OCI-LY1 (cell line): ENCODE measurements around the gene HEYL.

Experiments
- H2AFZ ChIP-seq: fragments of 200-600 bp; sonication (generic), shearing (Covaris generic); 2 replicates; pipeline ENCODE4 v1.6.0; 2014; ENCODE audit warnings: antibody characterized with exemption, mild to moderate bottlenecking, low read length
- H3F3A ChIP-seq: fragments of 200-600 bp; sonication (generic), shearing (Covaris generic); 2 replicates; pipeline ENCODE4 v1.6.0; 2014; ENCODE audit warnings: mild to moderate bottlenecking, antibody characterized with exemption, low read length, moderate library complexity; ENCODE audit not compliant: insufficient read depth
- H3K27ac ChIP-seq: fragments of 200-600 bp; sonication (generic); 2 replicates; pipeline ENCODE4 v1.5.1; 2014; ENCODE audit warnings: low read length, mixed run types, mild to moderate bottlenecking, low read depth; ENCODE audit not compliant: poor library complexity, severe bottlenecking
- H3K27me3 ChIP-seq: fragments of 200-600 bp; sonication (generic); 2 replicates; pipeline ENCODE4 v1.6.0; 2014; ENCODE audit warnings: antibody characterized with exemption, mild to moderate bottlenecking, low read length, moderate library complexity; ENCODE audit not compliant: insufficient read depth
- H3K36me3 ChIP-seq: fragments of 200-600 bp; sonication (generic); 2 replicates; pipeline ENCODE4 v1.6.1; 2014; ENCODE audit warnings: mild to moderate bottlenecking, antibody characterized with exemption, low read length, moderate library complexity, mixed read lengths; ENCODE audit not compliant: insufficient read depth
- H3K4me1 ChIP-seq: fragments of 200-600 bp; sonication (generic); 2 replicates; pipeline ENCODE4 v1.5.1; 2014; ENCODE audit warnings: mild to moderate bottlenecking, low read length, moderate library complexity; ENCODE audit not compliant: insufficient read depth, severe bottlenecking
- H3K4me2 ChIP-seq: fragments of 200-600 bp; sonication (generic), shearing (Covaris generic); 2 replicates; pipeline ENCODE4 v1.6.1; 2014; ENCODE audit warnings: low read length
- H3K4me3 ChIP-seq: fragments of 200-600 bp; sonication (generic); 2 replicates; pipeline ENCODE4 v1.5.1; 2014; ENCODE audit warnings: low read length, low read depth, mild to moderate bottlenecking, mixed read lengths; ENCODE audit not compliant: poor library complexity, severe bottlenecking
- H3K79me2 ChIP-seq: fragments of 200-600 bp; shearing (Covaris generic); 2 replicates; pipeline ENCODE4 v1.6.1; 2016; ENCODE audit warnings: mixed run types, low read length, mixed read lengths; ENCODE audit not compliant: insufficient read depth
- H3K9ac ChIP-seq: fragments of 200-600 bp; sonication (generic), shearing (Covaris generic); 2 replicates; pipeline ENCODE4 v1.6.1; 2014; ENCODE audit warnings: mild to moderate bottlenecking, low read length, mixed read lengths
- H3K9me2 ChIP-seq: fragments of 200-600 bp; sonication (generic), shearing (Covaris generic); 2 replicates; pipeline ENCODE4 v1.6.1; 2014; ENCODE audit warnings: low read depth, mild to moderate bottlenecking, low read length, mixed read lengths
- H3K9me3 ChIP-seq: fragments of 200-600 bp; shearing (Covaris generic); 2 replicates; pipeline ENCODE4 v1.6.1; 2014; ENCODE audit warnings: low read length, mixed read lengths
- H4K20me1 ChIP-seq: fragments of 200-600 bp; sonication (generic), shearing (Covaris generic); 2 replicates; pipeline ENCODE4 v1.6.0; 2016; ENCODE audit warnings: mild to moderate bottlenecking, low read length; ENCODE audit not compliant: insufficient read depth
- CTCF ChIP-seq: fragments of 200-600 bp; sonication (generic), shearing (Covaris generic); IDR thresholded peaks from 2 replicates; pipeline ENCODE4 v1.5.1; 2017; ENCODE audit warnings: mild to moderate bottlenecking, antibody characterized with exemption, low read length, moderate library complexity, mixed read lengths
- EZH2 ChIP-seq: fragments of 200-600 bp; sonication (generic), shearing (Covaris generic); IDR thresholded peaks from 2 replicates; pipeline ENCODE4 v1.8.0; 2017; ENCODE audit warnings: borderline replicate concordance, mixed run types, mild to moderate bottlenecking, antibody characterized with exemption, low read length, moderate library complexity, mixed read lengths

Gene HEYL

GRCh38 chr1:39631361-39632322 is 7.8 kb downstream of the HEYL start:
- H2AFZ ChIP-seq = no peak overlapping the region
- H3F3A ChIP-seq = no peaks in the 10 kb centered on the region
- no peak overlapping the region for H3K4me2 ChIP-seq
- no peak overlapping the region for H3K27ac ChIP-seq
- no peak overlapping the region for H3K9ac ChIP-seq
- H3K4me3 ChIP-seq = no peak overlapping the region
- H3K9me3 ChIP-seq = no peaks in the 10 kb centered on the region
- H4K20me1 ChIP-seq = no peaks in the 10 kb centered on the region
- no peaks in the 10 kb centered on the region for H3K9me2 ChIP-seq
- H3K79me2 ChIP-seq = no peaks in the 10 kb centered on the region
- peaks cover 6% of the 10 kb centered on the region; the same call in 1 of the 2 replicates for H3K27me3 ChIP-seq
- TF ChIP-seq CTCF (no peak), EZH2 (no peak)
- no peaks in the 10 kb centered on the region for H3K4me1 ChIP-seq
- H3K36me3 ChIP-seq = no peaks in the 10 kb centered on the region

DNA sequence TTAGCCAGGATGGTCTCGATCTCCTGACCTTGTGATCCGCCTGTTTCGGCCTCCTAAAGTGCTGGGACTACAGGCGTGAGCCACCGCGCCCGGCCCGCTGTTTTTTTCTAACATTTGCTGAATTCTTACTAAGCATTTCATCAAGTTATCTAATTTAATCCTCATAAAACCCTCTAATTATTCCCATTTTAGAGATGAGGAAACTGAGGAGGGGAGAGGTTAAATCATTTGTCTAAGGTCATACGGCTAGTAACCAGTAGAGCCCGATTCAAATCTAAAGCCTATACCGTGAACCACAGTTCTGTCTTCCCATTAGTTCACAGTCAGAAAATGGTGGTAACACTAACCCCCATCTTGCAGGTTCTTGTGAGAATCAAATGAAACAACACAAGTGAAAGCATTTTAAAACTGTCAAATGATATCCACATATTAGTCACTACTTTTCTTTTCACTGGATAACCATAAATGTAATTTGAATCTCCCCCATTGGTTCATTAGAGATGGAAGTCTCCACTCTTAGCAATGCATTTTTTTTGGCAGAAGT is 10.6 kb downstream of the HEYL start:
- Histone ChIP-seq H3K9ac (no peak overlapping the region), H3K4me3 (no peak overlapping the region), H3K9me2 (no peaks in the 10 kb centered on the region), H3K4me1 (no peaks in the 10 kb centered on the region), H3K9me3 (no peaks in the 10 kb centered on the region), H3K4me2 (no peak overlapping the region), H3K27ac (no peak overlapping the region), H3K36me3 (no peaks in the 10 kb centered on the region), H3K27me3 (peaks cover 6% of the 10 kb centered on the region; the same call in 1 of the 2 replicates), H4K20me1 (no peaks in the 10 kb centered on the region), H3K79me2 (no peaks in the 10 kb centered on the region), H2AFZ (no peak overlapping the region), H3F3A (no peaks in the 10 kb centered on the region)
- TF ChIP-seq CTCF (no peak), EZH2 (no peak)

- Histone ChIP-seq H4K20me1 (no peaks in the 10 kb centered on the region), H3K4me3 (no peak overlapping the region), H3F3A (no peaks in the 10 kb centered on the region), H3K27ac (no peak overlapping the region), H3K79me2 (no peaks in the 10 kb centered on the region), H3K4me2 (no peak overlapping the region), H3K9me3 (no peaks in the 10 kb centered on the region), H2AFZ (no peak overlapping the region), H3K4me1 (no peaks in the 10 kb centered on the region), H3K36me3 (no peaks in the 10 kb centered on the region), H3K27me3 (peaks cover 15% of the 10 kb centered on the region), H3K9ac (no peak overlapping the region), H3K9me2 (no peaks in the 10 kb centered on the region)
- no peak for TF ChIP-seq CTCF
- TF ChIP-seq EZH2 = no peak
These were observed 12.8 kb downstream of the HEYL start for GRCh38 chr1:39626646-39627045.
